Measurements from ENCODE around the gene PYGL. TPM values are rescaled to one million over a fixed set of nuclear protein-coding genes. Genes with fewer than 3 reads are reported as not detected.

Gene PYGL
- total RNA-seq: 47.5 and 90.8 TPM in 2 replicates

DNA sequence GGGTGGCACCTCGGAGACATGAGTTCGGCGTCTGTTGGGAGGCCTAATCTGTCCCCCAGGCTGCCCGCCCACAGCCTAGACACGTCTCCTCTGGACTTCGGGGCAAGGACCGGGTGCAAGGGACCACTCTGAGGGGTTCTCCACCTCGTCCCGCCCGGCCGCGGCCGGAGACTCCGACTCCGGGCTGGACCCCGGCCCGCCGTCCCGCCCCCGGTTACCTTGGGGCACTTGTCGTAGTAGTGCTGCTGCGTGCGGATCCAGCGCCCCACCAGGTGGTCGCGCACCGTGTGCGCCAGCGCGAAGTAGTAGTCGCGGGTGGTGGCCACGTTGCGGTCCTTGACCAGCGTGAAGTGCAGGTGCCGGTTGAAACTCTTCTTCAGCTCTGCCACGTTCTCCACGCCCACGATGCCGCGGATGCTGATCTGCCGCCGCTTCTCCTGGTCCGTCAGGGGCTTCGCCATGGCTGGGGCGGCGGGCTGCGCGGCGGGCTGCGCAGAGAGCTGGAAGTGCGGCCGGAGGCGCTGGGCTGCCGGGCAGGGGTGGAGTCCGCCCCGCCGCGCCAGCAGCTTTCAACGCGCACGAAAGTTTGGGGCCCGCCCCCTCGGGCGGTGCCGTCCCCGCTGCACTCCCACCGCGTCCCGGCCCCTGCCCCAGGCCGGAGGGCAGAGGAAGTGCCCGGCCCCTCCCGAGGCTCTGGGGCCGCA, at the start of gene PYGL:
Gene PYGL (minus strand): TSS at position 541 of the 704 bp plus-strand sequence. CDS start 80 bp downstream, at position 461.

GRCh38 chr14:50871914-50872732, 72.2 kb downstream of the PYGL start, which contains the start of gene ABHD12B:
TSS of gene ABHD12B (plus strand) at chr14:50872053. CDS start at chr14:50872175, 122 bp downstream.

Other genes starting within 250 kb of the PYGL start
- gene NIN, start 113.3 kb downstream of the PYGL start, total RNA-seq: 48.7 and 62.1 TPM in 2 replicates
- not detected in 2 replicates for gene ABHD12B, start 72.4 kb downstream of the PYGL start, total RNA-seq
- gene TRIM9, start 150.6 kb upstream of the PYGL start, total RNA-seq: under 0.01 and 0.14 TPM in 2 replicates

All from smooth muscle cell of the umbilical artery (primary cell).